Lung (tissue), 12 donors: ENCODE measurements around the gene MANEAL. TPM values are rescaled to one million over a fixed set of nuclear protein-coding genes. Genes with fewer than 3 reads are reported as not detected.

Experiments used
- ATAC-seq: fragments of 200-7000 bp; cut with Tn5 transposase; one replicate; pipeline ENCODE4 v1.9.1; 2020; ENCODE audit warnings: moderate number of reproducible peaks; ENCODE audit not compliant: insufficient read depth, low FRiP score
- DNase-seq, 3 donors: peaks; one replicate each; pipeline ENCODE4 v3.0.0-alpha.2; 2013 to 2017
- H3K27ac ChIP-seq, 2 donors: one replicate each; pipeline ENCODE4 v1.5.1; 2013; ENCODE audit warnings: mild to moderate bottlenecking in 2 of 2, moderate library complexity in 2 of 2, control low read depth in 1 of 2, inconsistent platforms in 1 of 2, low read depth in 1 of 2, low read length in 1 of 2
- H3K27me3 ChIP-seq, 3 donors: one replicate each; pipeline ENCODE4 v1.5.1; 2013; ENCODE audit warnings: low read length in 2 of 3; ENCODE audit not compliant: control insufficient read depth in 3 of 3, insufficient read depth in 3 of 3
- H3K36me3 ChIP-seq, 4 donors: one replicate each; pipeline ENCODE4 v1.5.1; 2013; ENCODE audit warnings: low read length in 4 of 4, mild to moderate bottlenecking in 1 of 4, moderate library complexity in 1 of 4; ENCODE audit not compliant: control insufficient read depth in 4 of 4, insufficient read depth in 4 of 4
- H3K4me1 ChIP-seq, 5 donors: one replicate each; pipeline ENCODE4 v1.5.1; 2013; ENCODE audit warnings: low read length in 5 of 5, mild to moderate bottlenecking in 2 of 5, moderate library complexity in 1 of 5; ENCODE audit not compliant: control insufficient read depth in 5 of 5, insufficient read depth in 5 of 5
- H3K4me3 ChIP-seq: one replicate; pipeline ENCODE4 v1.5.1; 2013; ENCODE audit warnings: mild to moderate bottlenecking, control low read depth, moderate library complexity
- H3K9ac ChIP-seq, 2 donors: one replicate each; pipeline ENCODE4 v1.5.1; 2013; ENCODE audit warnings: low read length in 2 of 2, control low read depth in 1 of 2; ENCODE audit not compliant: insufficient read depth in 1 of 2
- H3K9me3 ChIP-seq, 4 donors: one replicate each; pipeline ENCODE4 v1.5.1; 2013; ENCODE audit warnings: low read length in 3 of 4, mild to moderate bottlenecking in 1 of 4, moderate library complexity in 1 of 4; ENCODE audit not compliant: control insufficient read depth in 4 of 4, insufficient read depth in 3 of 4
- WGBS, 2 donors: extraction: QIAGEN DNeasy Blood & Tissue Kit; methylation state at CpG; one replicate each; pipeline ENCODE4 v1.1.7; 2013; 5-methylcytosine and 5-hydroxymethylcytosine counted together
- polyA plus RNA-seq, 2 donors: library from polyadenylated mRNA; stranded (reverse); fragments of 200-250 nt; gene quantifications; one replicate each; pipeline ENCODE4 v1.2.1, GENCODE V29; 2013
- total RNA-seq, 2 donors: library from RNA; depleted of rRNA in 1 of 2; stranded (reverse); fragments of >200 nt in 1 of 2; gene quantifications; one replicate each; pipeline ENCODE4 v1.2.1, GENCODE V29; 2014 to 2021
- TF ChIP-seq, protein P1 (sequence below): IDR thresholded peaks from 2 replicates; pipeline ENCODE4 v1.5.1; 2012; ENCODE audit warnings: mild to moderate bottlenecking; ENCODE audit errors: control extremely low read depth, extremely low read depth
- donor health status: control.
- donor health status: control.
- donor health status: Bipolar disorder and iron deficiency.
- donor health status: healthy.
- donor health status: DM: yes; HTN: yes; CAD: no.

The MANEAL gene
- total and polyA plus RNA-seq, 4 donors: 2.3 to 8.1 (median 3.4) TPM

DNA sequence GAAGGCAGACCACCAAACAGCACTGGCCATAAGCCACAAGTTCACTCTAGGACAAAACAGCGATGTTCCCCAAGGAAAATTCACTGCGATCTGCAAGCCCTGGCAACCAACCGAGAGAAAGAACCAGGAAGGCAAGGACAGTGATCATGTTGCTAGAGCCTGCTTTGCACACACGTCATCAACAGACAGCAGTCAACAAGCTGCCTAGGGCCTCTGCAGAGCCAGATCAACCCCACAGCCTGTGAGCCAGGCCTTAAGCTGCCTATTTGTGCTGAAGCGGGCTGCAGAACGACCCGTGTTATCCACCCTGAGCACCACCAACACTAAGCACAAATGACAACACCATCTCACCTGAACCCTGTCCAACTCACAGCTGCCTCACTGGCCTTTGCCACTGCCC is 20.6 kb downstream of the MANEAL start:
- no peak overlapping the region for H3K9ac ChIP-seq
- H3K27me3 ChIP-seq: no peaks in the 10 kb centered on the region
- no peak overlapping the region for H3K27ac ChIP-seq
- TF ChIP-seq, protein P1, sequence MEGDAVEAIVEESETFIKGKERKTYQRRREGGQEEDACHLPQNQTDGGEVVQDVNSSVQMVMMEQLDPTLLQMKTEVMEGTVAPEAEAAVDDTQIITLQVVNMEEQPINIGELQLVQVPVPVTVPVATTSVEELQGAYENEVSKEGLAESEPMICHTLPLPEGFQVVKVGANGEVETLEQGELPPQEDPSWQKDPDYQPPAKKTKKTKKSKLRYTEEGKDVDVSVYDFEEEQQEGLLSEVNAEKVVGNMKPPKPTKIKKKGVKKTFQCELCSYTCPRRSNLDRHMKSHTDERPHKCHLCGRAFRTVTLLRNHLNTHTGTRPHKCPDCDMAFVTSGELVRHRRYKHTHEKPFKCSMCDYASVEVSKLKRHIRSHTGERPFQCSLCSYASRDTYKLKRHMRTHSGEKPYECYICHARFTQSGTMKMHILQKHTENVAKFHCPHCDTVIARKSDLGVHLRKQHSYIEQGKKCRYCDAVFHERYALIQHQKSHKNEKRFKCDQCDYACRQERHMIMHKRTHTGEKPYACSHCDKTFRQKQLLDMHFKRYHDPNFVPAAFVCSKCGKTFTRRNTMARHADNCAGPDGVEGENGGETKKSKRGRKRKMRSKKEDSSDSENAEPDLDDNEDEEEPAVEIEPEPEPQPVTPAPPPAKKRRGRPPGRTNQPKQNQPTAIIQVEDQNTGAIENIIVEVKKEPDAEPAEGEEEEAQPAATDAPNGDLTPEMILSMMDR: no peak
- DNase-seq: no peak
- H3K4me1 ChIP-seq: peaks cover 0 to 5% (median under 1%) of the 10 kb centered on the region in 5 donors
- no peak for ATAC-seq
- H3K36me3 ChIP-seq: peaks cover 0 to 28% (median 6%) of the 10 kb centered on the region in 4 donors
- 92 to 98% methylated on average over 7 of the region's 7 CpGs for WGBS, 2 donors
- H3K9me3 ChIP-seq: no peaks in the 10 kb centered on the region
- no peak overlapping the region for H3K4me3 ChIP-seq

DNA sequence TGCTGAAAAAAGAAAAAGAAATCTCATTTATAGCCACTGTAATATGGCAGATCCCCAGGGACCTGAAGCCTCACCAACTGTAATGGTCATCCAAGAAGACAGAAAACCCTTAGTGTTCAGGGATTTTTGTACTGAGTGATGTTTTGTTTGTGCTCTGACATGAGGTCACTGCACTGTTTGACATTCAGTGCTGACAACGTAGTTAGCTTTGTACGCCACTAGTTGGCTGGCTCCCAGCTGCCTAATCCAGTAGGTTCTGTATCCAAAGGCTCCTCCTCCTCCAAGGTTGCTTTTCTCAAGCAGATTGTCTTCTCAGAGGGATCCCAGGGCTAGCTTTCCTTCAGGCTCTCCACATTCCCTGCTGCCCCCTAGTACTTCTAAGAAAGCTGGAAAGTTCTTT is 23.8 kb downstream of the MANEAL start:
- no peak for ATAC-seq
- Histone ChIP-seq H3K9me3 (no peaks in the 10 kb centered on the region), H3K4me3 (no peak overlapping the region), H3K36me3 (peaks cover 15 to 38% (median 20%) of the 10 kb centered on the region in 4 donors), H3K27me3 (no peaks in the 10 kb centered on the region), H3K27ac (no peak overlapping the region), H3K9ac (no peak overlapping the region), H3K4me1 (peaks cover 0 to 4% (median 0%) of the 10 kb centered on the region in 5 donors)
- DNase-seq: no peak
- TF ChIP-seq, protein P1: no peak
- 44 to 63% methylated on average over 2 of the region's 2 CpGs for WGBS, 2 donors

DNA sequence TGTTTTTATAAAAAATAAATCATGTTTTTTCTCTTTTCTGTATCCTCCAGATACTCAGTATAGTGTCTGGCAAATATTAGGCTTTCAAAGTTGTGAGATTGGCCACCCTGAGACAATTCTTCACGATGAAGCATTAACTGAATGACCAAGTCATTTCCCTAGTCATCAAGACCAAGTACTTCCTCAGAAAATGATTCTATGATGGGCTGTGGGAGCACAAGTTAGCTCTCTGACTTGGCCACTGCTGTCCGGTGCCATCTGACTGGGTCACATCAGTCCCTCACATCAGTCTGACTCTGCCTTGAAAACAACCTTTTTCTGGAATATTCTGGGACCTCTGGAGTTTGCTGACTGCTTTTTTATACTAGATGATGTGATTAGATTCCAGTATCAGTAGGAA is 27.8 kb downstream of the MANEAL start:
- Histone ChIP-seq H3K4me1 (peaks cover 0 to 3% (median 0%) of the 10 kb centered on the region in 5 donors), H3K27me3 (no peaks in the 10 kb centered on the region), H3K4me3 (no peak overlapping the region), H3K27ac (no peak overlapping the region), H3K9ac (no peak overlapping the region), H3K36me3 (peaks cover 14 to 26% (median 24%) of the 10 kb centered on the region in 4 donors), H3K9me3 (no peaks in the 10 kb centered on the region)
- WGBS, 2 donors: 84 to 91% methylated on average over 2 of the region's 2 CpGs
- TF ChIP-seq, protein P1: no peak
- ATAC-seq (no peak), DNase-seq (no peak)
